B cell (primary cell): Measurements from ENCODE around the gene ITPRIP. TPM values are rescaled to one million over a fixed set of nuclear protein-coding genes. Genes with fewer than 3 reads are reported as not detected.
A peak's percentile ranks its signal among the peaks of the same experiment; 100 is the strongest.

Experiments used
- ATAC-seq: fragments of 200-7000 bp; cut with Tn5 transposase; one replicate; pipeline ENCODE4 v1.10.0; 2021; ENCODE audit warnings: low read depth, mild to moderate bottlenecking, moderate number of reproducible peaks, moderate library complexity
- CTCF ChIA-PET: fragments of 350-600 bp; sonication (Branson Sonifier 250); formaldehyde crosslinking; loops from one replicate; lab custom pipeline; 2021; ENCODE audit warnings: antibody characterized with exemption, inconsistent platforms; lab: Charles Lee
- POLR2A ChIA-PET: fragments of 350-600 bp; sonication (Branson Sonifier 250); formaldehyde crosslinking; loops from one replicate; lab custom pipeline; 2021; ENCODE audit warnings: antibody characterized with exemption; lab: Charles Lee
- DNase-seq: peaks from one replicate; pipeline ENCODE4 v3.0.0; 2013
- H2AFZ ChIP-seq: 2 replicates; pipeline ENCODE4 v1.6.1; 2012; ENCODE audit warnings: mild to moderate bottlenecking, low read depth, low read length; ENCODE audit not compliant: insufficient read depth, poor library complexity, severe bottlenecking
- H3K27ac ChIP-seq, 2 donors: 1 replicate in 1 of 2; 2 replicates in 1 of 2; pipeline ENCODE4 v1.5.1; 2012 to 2013; ENCODE audit warnings: low read length in 2 of 2, mild to moderate bottlenecking in 2 of 2, moderate library complexity in 1 of 2
- H3K27me3 ChIP-seq, 4 experiments: fragments of 200-600 bp in 1 of 4; sonication (generic) in 1 of 4; replicated peaks in 1 of 4; 1 replicate in 2 of 4; 2 replicates in 2 of 4; pipeline versions ENCODE4 v1.6.1 to v1.7.0; 2013 to 2016; ENCODE audit warnings: low read length in 3 of 4, mild to moderate bottlenecking in 2 of 4, mixed read lengths in 1 of 4, moderate library complexity in 1 of 4; ENCODE audit not compliant: insufficient read depth in 4 of 4, control insufficient read depth in 3 of 4; ENCODE audit errors: control extremely low read depth in 1 of 4
- H3K36me3 ChIP-seq, 2 experiments: replicated peaks in 1 of 2; 1 replicate in 1 of 2; 2 replicates in 1 of 2; pipeline versions ENCODE4 v1.6.1 to v1.7.1; 2013; ENCODE audit warnings: low read length in 1 of 2; ENCODE audit not compliant: insufficient read depth in 2 of 2, control insufficient read depth in 1 of 2; ENCODE audit errors: control extremely low read depth in 1 of 2, extremely low read depth in 1 of 2
- H3K4me1 ChIP-seq, 2 donors: fragments of 200-600 bp in 1 of 2; sonication (generic) in 1 of 2; 1 replicate in 1 of 2; 2 replicates in 1 of 2; pipeline versions ENCODE4 v1.5.1 to v1.6.1; 2013 to 2017; ENCODE audit warnings: low read length in 2 of 2; ENCODE audit not compliant: control insufficient read depth in 2 of 2, insufficient read depth in 2 of 2
- H3K4me2 ChIP-seq: replicated peaks from 2 replicates; pipeline ENCODE3; 2012; ENCODE audit warnings: mild to moderate bottlenecking, low read depth, low read length; ENCODE audit not compliant: poor library complexity, severe bottlenecking
- H3K4me3 ChIP-seq, 5 experiments: fragments of 200-600 bp in 1 of 5; sonication (generic) in 1 of 5; 1 replicate in 3 of 5; 2 replicates in 2 of 5; pipeline versions ENCODE4 v1.5.1 to v1.7.0; 2011 to 2016; ENCODE audit warnings: low read length in 4 of 5, mild to moderate bottlenecking in 4 of 5, low read depth in 2 of 5, control low read depth in 1 of 5, moderate library complexity in 1 of 5; ENCODE audit not compliant: insufficient read depth in 1 of 5; ENCODE audit errors: control extremely low read depth in 1 of 5, extremely low read depth in 1 of 5
- H3K79me2 ChIP-seq: fragments of 200-600 bp; sonication (generic); one replicate; pipeline ENCODE4 v1.6.0; 2016; ENCODE audit warnings: low read length; ENCODE audit not compliant: control insufficient read depth, insufficient read depth
- H3K9ac ChIP-seq: fragments of 200-600 bp; sonication (generic); 2 replicates; pipeline ENCODE4 v1.6.1; 2017; ENCODE audit warnings: mild to moderate bottlenecking, low read length, moderate library complexity
- H3K9me3 ChIP-seq, 3 donors: one replicate each; pipeline versions ENCODE4 v1.6.1 to v1.7.1; 2013; ENCODE audit warnings: low read length in 2 of 3; ENCODE audit not compliant: control insufficient read depth in 2 of 3, insufficient read depth in 1 of 3; ENCODE audit errors: control extremely low read depth in 1 of 3
- H4K20me1 ChIP-seq: 2 replicates; pipeline ENCODE4 v1.6.0; 2012; ENCODE audit warnings: mild to moderate bottlenecking, low read length; ENCODE audit not compliant: insufficient read depth, control insufficient read depth, poor library complexity, severe bottlenecking
- H3K27ac Mint-ChIP-seq: one replicate; pipeline ENCODE4 v1.8.0; 2021; ENCODE audit warnings: mixed read lengths
- H3K27me3 Mint-ChIP-seq: one replicate; pipeline ENCODE4 v1.8.0; 2021; ENCODE audit warnings: mixed read lengths
- H3K4me1 Mint-ChIP-seq: one replicate; pipeline ENCODE4 v1.8.0; 2021; ENCODE audit warnings: mixed read lengths
- H3K4me3 Mint-ChIP-seq: one replicate; pipeline ENCODE4 v1.8.0; 2021; ENCODE audit warnings: mixed read lengths
- H3K9me3 Mint-ChIP-seq: one replicate; pipeline ENCODE4 v1.8.0; 2022; ENCODE audit warnings: mixed read lengths; ENCODE audit not compliant: insufficient read depth
- CTCF ChIP-seq: fragments of 200-600 bp; IDR thresholded peaks from one replicate; pipeline ENCODE4 v1.8.0; 2022; ENCODE audit warnings: antibody characterized with exemption, mild to moderate bottlenecking
- EZH2 ChIP-seq: IDR thresholded peaks from 2 replicates; pipeline ENCODE4 v1.6.1; 2012; ENCODE audit warnings: borderline replicate concordance, low read depth, mild to moderate bottlenecking, moderate library complexity, low read length; ENCODE audit not compliant: insufficient read depth, poor library complexity, severe bottlenecking
- WGBS: methylation state at CpG from one replicate; pipeline ENCODE4 v1.1.5; 2013; ENCODE audit warnings: missing lambda C conversion rate; ENCODE audit not compliant: insufficient coverage; 5-methylcytosine and 5-hydroxymethylcytosine counted together
- intact Hi-C: fragments of 100-400 bp; cut with micrococcal nuclease; formaldehyde crosslinking; loops from one replicate; pipeline ENCODE4 v1.10.0; 2022
- polyA plus RNA-seq: library from polyadenylated mRNA; depleted of rRNA; stranded (reverse); fragments of >200 nt; gene quantifications from 2 replicates; pipeline ENCODE4 v1.2.3, GENCODE V29; 2012
- total RNA-seq, 2 donors: library from RNA; stranded (reverse); fragments of 120-200 nt in 1 of 2; gene quantifications; 1 replicate in 1 of 2; 2 replicates in 1 of 2; pipeline versions ENCODE4 v1.2.3 to v1.2.4, GENCODE V29; 2013 to 2022

ITPRIP gene
- total and polyA plus RNA-seq, 2 donors (not counting 1 experiment from before 2014, with no cell fraction given): 22.5 to 28.5 TPM

GRCh38 chr10:104264783-104265182, 73.5 kb downstream of the ITPRIP start:
- peaks cover 59% of the 10 kb centered on the region for H3K4me1 Mint-ChIP-seq
- Histone ChIP-seq H3K4me2 (no peak overlapping the region), H3K4me1 (peaks cover 20 to 22% of the 10 kb centered on the region in 2 donors), H3K79me2 (peaks cover 48% of the 10 kb centered on the region), H3K4me3 (no peak overlapping the region), H3K36me3 (peaks cover 11 to 56% of the 10 kb centered on the region in 2 experiments), H4K20me1 (peaks cover 10% of the 10 kb centered on the region), H3K27ac (no peak overlapping the region), H3K27me3 (no peaks in the 10 kb centered on the region), H3K9ac (no peak overlapping the region), H2AFZ (no peak overlapping the region), H3K9me3 (no peaks in the 10 kb centered on the region)
- ATAC-seq: no peak
- no peak for TF ChIP-seq EZH2
- no peak for TF ChIP-seq CTCF
- WGBS: 92% methylated on average over 1 of the region's 5 CpGs
- ChIA-PET POLR2A (no interaction called here), CTCF (no interaction called here)
- no peak overlapping the region for H3K4me3 Mint-ChIP-seq
- DNase-seq: no peak
- H3K9me3 Mint-ChIP-seq: no peaks in the 10 kb centered on the region
- H3K27me3 Mint-ChIP-seq: no peaks in the 10 kb centered on the region
- no peak overlapping the region for H3K27ac Mint-ChIP-seq
- intact Hi-C loops: loop anchor here (5.0 kb wide), 1 partner anchor 1347 kb away; the partner anchor contains the start of gene CNNM2

- Histone ChIP-seq H3K4me2 (no peak overlapping the region), H2AFZ (no peak overlapping the region), H3K36me3 (peaks cover 11 to 71% of the 10 kb centered on the region in 2 experiments), H3K4me1 (peaks cover under 1% of the 10 kb centered on the region in 2 donors), H3K27ac (peak overlapping the region in 1 of 2 donors; percentile 18), H4K20me1 (peaks cover 11% of the 10 kb centered on the region), H3K4me3 (no peak overlapping the region), H3K79me2 (peaks cover 53% of the 10 kb centered on the region), H3K9me3 (no peaks in the 10 kb centered on the region), H3K9ac (no peak overlapping the region), H3K27me3 (no peaks in the 10 kb centered on the region)
- H3K9me3 Mint-ChIP-seq: no peaks in the 10 kb centered on the region
- 100% methylated on average over 3 of the region's 5 CpGs for WGBS
- intact Hi-C loops: no loop called here
- ChIA-PET CTCF (interaction anchor here (1.1 to 2.3 kb wide), 3 partner anchors 12 to 44 kb away, joined by 3 to 13 read pairs (median 3); no protein-coding TSS in a partner anchor), POLR2A (no interaction called here)
- H3K27ac Mint-ChIP-seq: no peak overlapping the region
- no peak for TF ChIP-seq EZH2
- no peak for TF ChIP-seq CTCF
- no peaks in the 10 kb centered on the region for H3K27me3 Mint-ChIP-seq
- peaks cover 59% of the 10 kb centered on the region for H3K4me1 Mint-ChIP-seq
- no peak for ATAC-seq
- DNase-seq: no peak
- no peak overlapping the region for H3K4me3 Mint-ChIP-seq
Measured at GRCh38 chr10:104262055-104262454, 76.2 kb downstream of the ITPRIP start.
